ENCODE data around the gene RPL19. TPM values are rescaled to one million over a fixed set of nuclear protein-coding genes. Genes with fewer than 3 reads are reported as not detected.
A peak's percentile ranks its signal among the peaks of the same experiment; 100 is the strongest.
"Not testable (repeated sequence)": the region's sequence is repeated elsewhere in the genome, so short reads cannot be mapped to it uniquely, and the experiment has no call there.

Gene RPL19
- total and polyA plus RNA-seq, 4 donors = 1,387 to 4,055 (median 1,971) TPM

GRCh38 chr17:39244016-39244599 lies 44.0 kb downstream of the RPL19 start:
- TF ChIP-seq CTCF (IDR thresholded peaks at IDR 0.05; ENCODE audit: control extremely low read depth, extremely low read depth) = no peak
- peaks cover 0 to 4% (median 0%) of the 10 kb centered on the region in 3 donors for H3K27me3 ChIP-seq (ENCODE audit: control insufficient read depth in 3 of 3, insufficient read depth in 3 of 3, low read length in 2 of 3)
- no peak overlapping the region for H3K27ac ChIP-seq (ENCODE audit: low read depth in 1 of 2, low read length in 1 of 2)
- no peak overlapping the region for H3K4me3 ChIP-seq
- H3K9ac ChIP-seq (ENCODE audit: insufficient read depth in 1 of 2, low read length in 2 of 2) = no peak overlapping the region
- no peaks in the 10 kb centered on the region for H3K9me3 ChIP-seq (ENCODE audit: control insufficient read depth in 4 of 4, insufficient read depth in 3 of 4, low read length in 3 of 4)
- 30 to 39% methylated on average over 11 of the region's 11 CpGs for WGBS, 2 donors
- H3K36me3 ChIP-seq (ENCODE audit: control insufficient read depth in 4 of 4, insufficient read depth in 4 of 4, low read length in 4 of 4) = peaks cover 0 to 2% (median 0%) of the 10 kb centered on the region in 4 donors
- H3K4me1 ChIP-seq (ENCODE audit: control insufficient read depth in 5 of 5, insufficient read depth in 5 of 5, low read length in 5 of 5) = no peaks in the 10 kb centered on the region
- DNase-seq (peak in 1 of 3 donors; percentile 13), ATAC-seq (ENCODE audit: insufficient read depth, low FRiP score) (no peak)

DNA sequence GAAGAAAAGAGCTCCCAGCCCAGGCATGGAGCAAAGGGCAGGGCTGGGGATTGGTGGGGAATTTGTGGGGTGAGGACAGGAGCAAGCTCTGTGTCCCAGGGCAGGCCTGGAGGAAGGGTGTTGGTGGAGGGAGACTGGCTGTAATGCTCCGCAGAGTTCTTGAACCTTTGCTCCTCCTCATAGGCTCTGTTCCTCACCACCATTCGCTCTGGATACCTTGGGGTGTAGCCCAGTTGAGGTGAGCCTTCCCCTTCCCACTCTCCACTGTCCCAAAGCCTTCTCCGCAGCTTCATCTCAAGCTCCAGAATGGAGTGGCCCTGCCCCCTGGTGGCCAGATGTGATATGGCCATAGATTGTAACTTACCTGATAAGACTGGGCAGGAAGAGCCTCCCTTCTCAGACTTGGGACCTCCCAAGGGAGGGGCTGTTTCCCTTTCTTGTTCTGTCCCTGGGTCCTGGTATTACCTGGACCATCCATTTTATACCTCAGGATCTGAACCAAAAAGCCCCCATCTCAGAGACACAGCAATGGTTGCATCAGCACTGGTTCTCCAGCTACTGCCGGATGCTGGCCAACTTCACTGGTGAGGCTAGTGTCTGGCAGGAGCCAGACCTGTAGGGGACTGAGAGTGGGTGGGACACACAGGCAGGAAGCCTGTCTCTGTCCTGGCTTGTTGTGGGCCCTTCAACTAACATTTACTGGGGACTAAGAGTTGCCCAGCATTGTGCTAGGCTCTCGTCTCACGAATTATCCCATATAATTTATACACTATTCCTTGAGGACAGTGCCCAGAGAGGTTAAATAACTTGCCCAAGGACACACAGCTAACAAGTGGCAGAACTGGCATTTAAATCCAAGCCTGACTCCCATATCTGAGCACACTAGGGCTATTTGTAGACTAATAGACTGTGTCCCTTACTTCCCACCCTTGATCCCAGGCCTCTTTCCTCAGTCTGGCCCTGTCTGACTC lies 44.8 kb downstream of the RPL19 start:
- no peak overlapping the region for H3K9ac ChIP-seq (ENCODE audit: insufficient read depth in 1 of 2, low read length in 2 of 2)
- ATAC-seq (ENCODE audit: insufficient read depth, low FRiP score) (peak; percentile 83), DNase-seq (peak; percentile 87 to 88 (median 87))
- no peak overlapping the region for H3K27ac ChIP-seq (ENCODE audit: low read depth in 1 of 2, low read length in 1 of 2)
- no peaks in the 10 kb centered on the region for H3K4me1 ChIP-seq (ENCODE audit: control insufficient read depth in 5 of 5, insufficient read depth in 5 of 5, low read length in 5 of 5)
- H3K36me3 ChIP-seq (ENCODE audit: control insufficient read depth in 4 of 4, insufficient read depth in 4 of 4, low read length in 4 of 4) = peaks cover 0 to 2% (median 0%) of the 10 kb centered on the region in 4 donors
- no peaks in the 10 kb centered on the region for H3K27me3 ChIP-seq (ENCODE audit: control insufficient read depth in 3 of 3, insufficient read depth in 3 of 3, low read length in 2 of 3)
- no peak overlapping the region for H3K4me3 ChIP-seq
- 40 to 44% methylated on average over 6 of the region's 6 CpGs for WGBS, 2 donors
- no peaks in the 10 kb centered on the region for H3K9me3 ChIP-seq (ENCODE audit: control insufficient read depth in 4 of 4, insufficient read depth in 3 of 4, low read length in 3 of 4)
- peak; percentile 93 for TF ChIP-seq CTCF (IDR thresholded peaks at IDR 0.05; ENCODE audit: control extremely low read depth, extremely low read depth)

DNA sequence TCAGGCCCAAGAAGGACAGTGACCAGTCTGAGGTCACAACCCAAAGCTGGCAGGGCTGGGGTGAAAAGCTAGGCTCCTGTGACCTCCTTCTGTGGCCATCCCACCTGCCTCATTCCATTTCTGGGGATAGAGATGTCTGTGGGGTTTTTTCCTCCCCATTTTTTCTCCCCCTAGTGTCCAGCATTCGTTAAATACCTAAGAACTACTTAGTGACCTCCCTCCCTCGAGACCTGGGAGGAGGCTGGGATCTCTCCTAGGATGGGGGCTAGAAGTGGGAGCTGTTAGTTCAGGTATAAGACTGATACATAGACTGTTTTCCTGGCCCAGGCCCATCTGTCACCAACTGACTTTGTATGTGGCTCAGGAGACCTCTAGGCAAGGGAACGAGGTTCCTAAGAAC lies 46.2 kb downstream of the RPL19 start:
- no peak overlapping the region for H3K27ac ChIP-seq (ENCODE audit: low read depth in 1 of 2, low read length in 1 of 2)
- H3K4me1 ChIP-seq (ENCODE audit: control insufficient read depth in 5 of 5, insufficient read depth in 5 of 5, low read length in 5 of 5) = no peaks in the 10 kb centered on the region
- no peak overlapping the region for H3K9ac ChIP-seq (ENCODE audit: insufficient read depth in 1 of 2, low read length in 2 of 2)
- H3K4me3 ChIP-seq = no peak overlapping the region
- H3K36me3 ChIP-seq (ENCODE audit: control insufficient read depth in 4 of 4, insufficient read depth in 4 of 4, low read length in 4 of 4) = peaks cover 0 to 2% (median 0%) of the 10 kb centered on the region in 4 donors
- WGBS, 2 donors = 45 to 60% methylated on average over 3 of the region's 3 CpGs
- DNase-seq (no peak), ATAC-seq (ENCODE audit: insufficient read depth, low FRiP score) (no peak)
- H3K9me3 ChIP-seq (ENCODE audit: control insufficient read depth in 4 of 4, insufficient read depth in 3 of 4, low read length in 3 of 4) = no peaks in the 10 kb centered on the region
- no peak for TF ChIP-seq CTCF (IDR thresholded peaks at IDR 0.05; ENCODE audit: control extremely low read depth, extremely low read depth)
- no peaks in the 10 kb centered on the region for H3K27me3 ChIP-seq (ENCODE audit: control insufficient read depth in 3 of 3, insufficient read depth in 3 of 3, low read length in 2 of 3)

DNA sequence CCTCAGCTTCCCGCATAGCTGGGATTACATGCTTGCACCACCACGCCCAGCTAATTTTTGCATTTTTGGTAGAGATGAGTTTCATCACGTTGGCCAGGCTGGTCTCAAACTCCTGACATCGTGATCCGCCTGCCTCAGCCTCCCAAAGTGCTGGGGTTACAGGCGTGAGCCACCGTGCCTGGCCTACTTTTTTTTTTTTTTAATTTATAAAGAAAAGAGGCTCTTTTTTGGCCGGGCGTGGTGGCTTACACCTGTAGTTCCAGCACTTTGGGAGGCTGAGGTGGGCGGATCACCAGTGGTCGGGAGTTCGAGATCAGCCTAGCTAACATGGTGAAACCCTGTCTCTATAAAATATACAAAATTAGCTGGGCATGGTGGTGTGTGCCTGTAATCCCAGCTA lies 50.0 kb downstream of the RPL19 start:
- 96 to 97% methylated on average over 12 of the region's 12 CpGs for WGBS, 2 donors
- not testable (repeated sequence) for H3K4me1 ChIP-seq (ENCODE audit: control insufficient read depth in 5 of 5, insufficient read depth in 5 of 5, low read length in 5 of 5); H3K27me3 ChIP-seq (ENCODE audit: control insufficient read depth in 3 of 3, insufficient read depth in 3 of 3, low read length in 2 of 3); H3K27ac ChIP-seq (ENCODE audit: low read depth in 1 of 2, low read length in 1 of 2); ATAC-seq (ENCODE audit: insufficient read depth, low FRiP score); H3K4me3 ChIP-seq; H3K9ac ChIP-seq (ENCODE audit: insufficient read depth in 1 of 2, low read length in 2 of 2); H3K9me3 ChIP-seq (ENCODE audit: control insufficient read depth in 4 of 4, insufficient read depth in 3 of 4, low read length in 3 of 4); DNase-seq
- peaks cover 4 to 10% (median 7%) of the 10 kb centered on the region in 4 donors for H3K36me3 ChIP-seq (ENCODE audit: control insufficient read depth in 4 of 4, insufficient read depth in 4 of 4, low read length in 4 of 4)

Data from lung (tissue), 12 donors.